K562 (cell line): ENCODE results near the gene CST1. TPM values are rescaled to one million over a fixed set of nuclear protein-coding genes. Genes with fewer than 3 reads are reported as not detected.

Experiments used
- ATAC-seq: fragments of 200-7000 bp; cut with Tn5 transposase; 3 replicates; pipeline ENCODE4 v1.9.1; 2020; ENCODE audit warnings: moderate library complexity
- BruUV-seq: library from RNA; stranded (reverse); fragments of 400-500 nt; replicated peaks from 2 replicates; lab custom pipeline; 2021; lab: Mats Ljungman, UMichigan
- CTCF ChIA-PET: fragments of 300-600 bp; formaldehyde crosslinking; extraction: SDS; loops from one replicate; lab custom pipeline; 2021; ENCODE audit warnings: low intra/inter-chr PET ratio; lab: Yijun Ruan, JAX
- POLR2A ChIA-PET: fragments of 300-600, 350-650 bp; sonication (Branson Sonifier 250); formaldehyde crosslinking; extraction: SDS; loops from one replicate; lab custom pipeline; 2021; ENCODE audit warnings: antibody characterized with exemption, inconsistent platforms; lab: Yijun Ruan, JAX
- DNase-seq, 4 experiments: peaks; one replicate each; pipeline versions ENCODE4 v3.0.0 to v3.0.0-alpha.2; 2011 to 2018; ENCODE audit warnings: low spot score in 3 of 4, mixed read lengths in 3 of 4; ENCODE audit errors: extremely low read depth in 1 of 4
- FAIRE-seq: peaks from 2 replicates; lab custom pipeline; 2011; peaks lifted over from hg19 to GRCh38; lab: Jason Lieb, UNC
- H2AFZ ChIP-seq: 2 replicates; pipeline ENCODE4 v1.6.0; 2011; ENCODE audit warnings: low read depth, low read length, control low read depth, inconsistent platforms
- H3K27ac ChIP-seq: fragments of 200-600 bp; 3 replicates; pipeline ENCODE4 v1.8.0; 2011; ENCODE audit warnings: low read depth, mild to moderate bottlenecking, control low read depth, inconsistent platforms, low read length, moderate library complexity, mixed read lengths; ENCODE audit errors: extremely low read depth
- H3K27me3 ChIP-seq, 2 experiments: fragments of 300-600 bp in 1 of 2; 2 replicates in 1 of 2; 3 replicates in 1 of 2; pipeline versions ENCODE4 v1.6.0 to v1.8.0; 2011; ENCODE audit warnings: inconsistent platforms in 2 of 2, low read length in 2 of 2, mild to moderate bottlenecking in 1 of 2, mixed read lengths in 1 of 2, moderate library complexity in 1 of 2; ENCODE audit not compliant: control insufficient read depth in 2 of 2, insufficient read depth in 2 of 2
- H3K36me3 ChIP-seq: fragments of 300-600 bp; 3 replicates; pipeline ENCODE4 v1.8.0; 2011; ENCODE audit warnings: mild to moderate bottlenecking, low read length, inconsistent platforms; ENCODE audit not compliant: control insufficient read depth, insufficient read depth
- H3K4me1 ChIP-seq, 2 experiments: fragments of 200-600 bp in 1 of 2; replicated peaks in 1 of 2; 2 replicates in 1 of 2; 3 replicates in 1 of 2; pipeline versions ENCODE4 v1.5.1 to v1.8.0; 2011; ENCODE audit warnings: inconsistent platforms in 2 of 2, low read length in 2 of 2, mild to moderate bottlenecking in 1 of 2, mixed read lengths in 1 of 2, moderate library complexity in 1 of 2; ENCODE audit not compliant: control insufficient read depth in 2 of 2, insufficient read depth in 2 of 2
- H3K4me2 ChIP-seq: 2 replicates; pipeline ENCODE4 v1.6.1; 2011; ENCODE audit warnings: low read length, control low read depth, inconsistent platforms, mixed read lengths; ENCODE audit not compliant: insufficient read depth
- H3K4me3 ChIP-seq: fragments of 200-600 bp; sonication (generic), shearing (Covaris generic); 2 replicates; pipeline ENCODE4 v1.5.1; 2016; ENCODE audit warnings: control low read depth, inconsistent platforms
- H3K79me2 ChIP-seq: fragments of 200-600 bp; 3 replicates; pipeline ENCODE4 v1.8.0; 2011; ENCODE audit warnings: low read length, inconsistent platforms; ENCODE audit not compliant: control insufficient read depth, insufficient read depth
- H3K9ac ChIP-seq, 2 experiments: 2 replicates each; pipeline versions ENCODE4 v1.6.0 to v1.6.1; 2011; ENCODE audit warnings: low read depth in 2 of 2, low read length in 2 of 2, control low read depth in 1 of 2, inconsistent platforms in 1 of 2, mild to moderate bottlenecking in 1 of 2, mixed read lengths in 1 of 2; ENCODE audit not compliant: insufficient read depth in 1 of 2
- H3K9me1 ChIP-seq: one replicate; pipeline ENCODE4 v1.6.0; 2011; ENCODE audit warnings: inconsistent platforms, mild to moderate bottlenecking, low read length, moderate library complexity; ENCODE audit not compliant: control insufficient read depth, insufficient read depth
- H3K9me3 ChIP-seq: replicated peaks from 2 replicates; pipeline ENCODE4 v1.5.1; 2011; ENCODE audit warnings: low read depth, low read length, inconsistent platforms; ENCODE audit not compliant: control insufficient read depth, insufficient read depth
- H4K20me1 ChIP-seq: replicated peaks from 2 replicates; pipeline ENCODE4 v1.6.1; 2011; ENCODE audit warnings: low read length, inconsistent platforms, mixed read lengths; ENCODE audit not compliant: control insufficient read depth, insufficient read depth
- BCOR ChIP-seq: fragments of 450-650 bp; IDR thresholded peaks from 2 replicates; pipeline ENCODE4 v1.6.1; 2016
- BHLHE40 ChIP-seq: IDR thresholded peaks from 2 replicates; pipeline ENCODE4 v1.6.1; 2011; ENCODE audit warnings: low read length, improper control_type of control experiment
- BMI1 ChIP-seq: fragments of 150-350 bp; IDR thresholded peaks from 2 replicates; pipeline ENCODE4 v1.6.1; 2014; ENCODE audit warnings: low read length
- CSDE1 ChIP-seq, 2 experiments: fragments of 450-650 bp; IDR thresholded peaks; 2 replicates each; pipeline ENCODE4 v1.6.1; 2016; ENCODE audit warnings: mild to moderate bottlenecking in 1 of 2
- HDAC2 ChIP-seq: fragments of 450-650 bp; IDR thresholded peaks from 2 replicates; pipeline ENCODE4 v1.6.1; 2016; ENCODE audit warnings: mild to moderate bottlenecking
- HSF4 ChIP-seq: fragments of 250-450 bp; sonication (Bioruptor Pico); IDR thresholded peaks from 2 replicates; pipeline ENCODE4 v2.1.2; 2022; ENCODE audit warnings: mild to moderate bottlenecking, moderate library complexity, borderline replicate concordance
- ZNF184 ChIP-seq: sonication (generic); formaldehyde crosslinking; IDR thresholded peaks from 2 replicates; pipeline ENCODE4 v1.5.0; 2020; ENCODE audit warnings: missing genetic modification reagents
- ZNF354B ChIP-seq: fragments of 250-450 bp; sonication (Bioruptor Pico); IDR thresholded peaks from 2 replicates; pipeline ENCODE4 v1.4.0; 2020
- ZNF444 ChIP-seq: fragments of 250-450 bp; sonication (Bioruptor Pico); IDR thresholded peaks from 2 replicates; pipeline ENCODE4 v1.4.0; 2020; ENCODE audit warnings: mild to moderate bottlenecking, moderate library complexity
- WGBS: fragments of 100-300 bp; shearing (Covaris generic); methylation state at CpG from one replicate; pipeline ENCODE4 v1.1.6; 2016; ENCODE audit warnings: low coverage, mixed read lengths; ENCODE audit not compliant: insufficient coverage; ENCODE audit errors: missing lambda C conversion rate; 5-methylcytosine and 5-hydroxymethylcytosine counted together
- in situ Hi-C: fragments of 300-500 bp; cut with MboI; formaldehyde crosslinking; loops from 4 replicates; pipeline ENCODE4 v1.15.0; 2018; ENCODE audit warnings: inconsistent platforms, mixed read lengths
- intact Hi-C: fragments of 100-400 bp; cut with micrococcal nuclease; formaldehyde crosslinking; loops from 2 replicates; pipeline ENCODE4 v1.14.2; 2022
- polyA plus RNA-seq, 8 experiments: library from polyadenylated mRNA; depleted of rRNA in 4 of 8; stranded (reverse) in 5 of 8; unstranded in 3 of 8; fragments of >200 nt; fragmentation: Nextera tagmentation in 2 of 8; fragmentation: Illumina TruSeq in 1 of 8; extraction: Ambion mirVana in 2 of 8; extraction: Trizol in 1 of 8; gene quantifications; 2 replicates each; pipeline versions ENCODE4 v1.2.1 to v1.2.3, GENCODE V29; 2011 to 2014; ENCODE audit warnings: inconsistent platforms in 1 of 8, missing spikeins in 1 of 8
- total RNA-seq, 7 experiments: library from RNA; depleted of rRNA in 6 of 7; stranded (reverse); fragments of >200 nt in 6 of 7; fragmentation: Illumina TruSeq in 2 of 7; extraction: Trizol in 2 of 7; gene quantifications; 2 replicates each; pipeline versions ENCODE4 v1.2.1 to v1.2.3, GENCODE V29; 2011 to 2021; ENCODE audit warnings: low replicate concordance in 1 of 7
- TF ChIP-seq, protein P1 (sequence below): sonication (generic); formaldehyde crosslinking; IDR thresholded peaks from 2 replicates; pipeline ENCODE4 v1.8.0; 2022; ENCODE audit warnings: mild to moderate bottlenecking, missing genetic modification reagents
- TF ChIP-seq, protein P2 (sequence below): fragments of 450-650 bp; IDR thresholded peaks from 2 replicates; pipeline ENCODE4 v1.6.1; 2017; ENCODE audit warnings: antibody characterized with exemption, mild to moderate bottlenecking
- TF ChIP-seq, protein P3 (sequence below): conservative IDR thresholded peaks from 2 replicates; pipeline ENCODE4 v1.6.1; 2011; ENCODE audit warnings: low read depth, mild to moderate bottlenecking, low read length; ENCODE audit not compliant: control insufficient read depth
- TF ChIP-seq, protein P4 (sequence below): fragments of 450-650 bp; IDR thresholded peaks from 2 replicates; pipeline ENCODE4 v1.6.1; 2014; ENCODE audit warnings: low read depth, mild to moderate bottlenecking, moderate library complexity, borderline replicate concordance

The CST1 gene
- total and polyA plus RNA-seq, 9 of the 15 experiments (the other 6 are each of a cell fraction or from before 2014, with no cell fraction given), result not detected

DNA sequence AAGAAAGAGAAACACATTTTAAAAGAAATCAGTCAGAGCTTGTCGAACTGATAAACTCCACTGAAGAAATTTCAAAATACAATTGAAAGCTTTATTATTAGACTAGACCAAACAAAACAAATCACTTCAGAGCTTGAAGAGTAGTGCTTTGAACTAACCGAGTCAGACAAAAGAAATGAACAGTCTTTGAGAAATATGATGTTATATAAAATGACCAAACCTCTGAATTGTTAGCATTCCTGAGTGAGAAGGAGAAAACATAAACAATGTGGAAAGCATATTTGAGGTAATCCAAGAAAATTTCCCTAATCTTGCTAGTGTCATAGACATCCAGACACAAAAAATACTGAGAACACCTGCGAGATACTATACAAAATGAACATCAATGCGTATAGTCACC lies 48.7 kb downstream of the CST1 start:
- Histone ChIP-seq H3K79me2 (no peaks in the 10 kb centered on the region), H3K9me1 (no peaks in the 10 kb centered on the region), H3K9me3 (no peaks in the 10 kb centered on the region), H3K4me3 (no peak overlapping the region), H3K27me3 (no peaks in the 10 kb centered on the region), H2AFZ (no peak overlapping the region), H3K4me2 (no peak overlapping the region), H3K9ac (no peak overlapping the region), H3K36me3 (no peaks in the 10 kb centered on the region), H3K4me1 (no peaks in the 10 kb centered on the region), H4K20me1 (no peaks in the 10 kb centered on the region), H3K27ac (no peak overlapping the region)
- ChIA-PET CTCF (no interaction called here), POLR2A (no interaction called here)
- intact Hi-C loops, result no loop called here
- ATAC-seq (no peak), FAIRE-seq (no peak), DNase-seq (no peak)
- 0% methylated on average over 4 of the region's 4 CpGs for WGBS
- BruUV-seq, result no TSS peak
- in situ Hi-C loops, result loop anchor here (5.0 kb wide), 1 partner anchor 145 kb away; no protein-coding TSS in a partner anchor
- TF ChIP-seq, protein P1, sequence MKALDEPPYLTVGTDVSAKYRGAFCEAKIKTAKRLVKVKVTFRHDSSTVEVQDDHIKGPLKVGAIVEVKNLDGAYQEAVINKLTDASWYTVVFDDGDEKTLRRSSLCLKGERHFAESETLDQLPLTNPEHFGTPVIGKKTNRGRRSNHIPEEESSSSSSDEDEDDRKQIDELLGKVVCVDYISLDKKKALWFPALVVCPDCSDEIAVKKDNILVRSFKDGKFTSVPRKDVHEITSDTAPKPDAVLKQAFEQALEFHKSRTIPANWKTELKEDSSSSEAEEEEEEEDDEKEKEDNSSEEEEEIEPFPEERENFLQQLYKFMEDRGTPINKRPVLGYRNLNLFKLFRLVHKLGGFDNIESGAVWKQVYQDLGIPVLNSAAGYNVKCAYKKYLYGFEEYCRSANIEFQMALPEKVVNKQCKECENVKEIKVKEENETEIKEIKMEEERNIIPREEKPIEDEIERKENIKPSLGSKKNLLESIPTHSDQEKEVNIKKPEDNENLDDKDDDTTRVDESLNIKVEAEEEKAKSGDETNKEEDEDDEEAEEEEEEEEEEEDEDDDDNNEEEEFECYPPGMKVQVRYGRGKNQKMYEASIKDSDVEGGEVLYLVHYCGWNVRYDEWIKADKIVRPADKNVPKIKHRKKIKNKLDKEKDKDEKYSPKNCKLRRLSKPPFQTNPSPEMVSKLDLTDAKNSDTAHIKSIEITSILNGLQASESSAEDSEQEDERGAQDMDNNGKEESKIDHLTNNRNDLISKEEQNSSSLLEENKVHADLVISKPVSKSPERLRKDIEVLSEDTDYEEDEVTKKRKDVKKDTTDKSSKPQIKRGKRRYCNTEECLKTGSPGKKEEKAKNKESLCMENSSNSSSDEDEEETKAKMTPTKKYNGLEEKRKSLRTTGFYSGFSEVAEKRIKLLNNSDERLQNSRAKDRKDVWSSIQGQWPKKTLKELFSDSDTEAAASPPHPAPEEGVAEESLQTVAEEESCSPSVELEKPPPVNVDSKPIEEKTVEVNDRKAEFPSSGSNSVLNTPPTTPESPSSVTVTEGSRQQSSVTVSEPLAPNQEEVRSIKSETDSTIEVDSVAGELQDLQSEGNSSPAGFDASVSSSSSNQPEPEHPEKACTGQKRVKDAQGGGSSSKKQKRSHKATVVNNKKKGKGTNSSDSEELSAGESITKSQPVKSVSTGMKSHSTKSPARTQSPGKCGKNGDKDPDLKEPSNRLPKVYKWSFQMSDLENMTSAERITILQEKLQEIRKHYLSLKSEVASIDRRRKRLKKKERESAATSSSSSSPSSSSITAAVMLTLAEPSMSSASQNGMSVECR (CRISPR knock-in tag), result no peak
- no peak for TF ChIP-seq ZNF444 (CRISPR knock-in tag)
- TF ChIP-seq HSF4 (CRISPR knock-in tag), result no peak
- TF ChIP-seq ZNF354B (CRISPR knock-in tag), result no peak
- TF ChIP-seq CSDE1 (IDR thresholded peaks at IDR 0.05), result no peak
- no peak for TF ChIP-seq HDAC2
- TF ChIP-seq BHLHE40, result no peak
- TF ChIP-seq, protein P2, sequence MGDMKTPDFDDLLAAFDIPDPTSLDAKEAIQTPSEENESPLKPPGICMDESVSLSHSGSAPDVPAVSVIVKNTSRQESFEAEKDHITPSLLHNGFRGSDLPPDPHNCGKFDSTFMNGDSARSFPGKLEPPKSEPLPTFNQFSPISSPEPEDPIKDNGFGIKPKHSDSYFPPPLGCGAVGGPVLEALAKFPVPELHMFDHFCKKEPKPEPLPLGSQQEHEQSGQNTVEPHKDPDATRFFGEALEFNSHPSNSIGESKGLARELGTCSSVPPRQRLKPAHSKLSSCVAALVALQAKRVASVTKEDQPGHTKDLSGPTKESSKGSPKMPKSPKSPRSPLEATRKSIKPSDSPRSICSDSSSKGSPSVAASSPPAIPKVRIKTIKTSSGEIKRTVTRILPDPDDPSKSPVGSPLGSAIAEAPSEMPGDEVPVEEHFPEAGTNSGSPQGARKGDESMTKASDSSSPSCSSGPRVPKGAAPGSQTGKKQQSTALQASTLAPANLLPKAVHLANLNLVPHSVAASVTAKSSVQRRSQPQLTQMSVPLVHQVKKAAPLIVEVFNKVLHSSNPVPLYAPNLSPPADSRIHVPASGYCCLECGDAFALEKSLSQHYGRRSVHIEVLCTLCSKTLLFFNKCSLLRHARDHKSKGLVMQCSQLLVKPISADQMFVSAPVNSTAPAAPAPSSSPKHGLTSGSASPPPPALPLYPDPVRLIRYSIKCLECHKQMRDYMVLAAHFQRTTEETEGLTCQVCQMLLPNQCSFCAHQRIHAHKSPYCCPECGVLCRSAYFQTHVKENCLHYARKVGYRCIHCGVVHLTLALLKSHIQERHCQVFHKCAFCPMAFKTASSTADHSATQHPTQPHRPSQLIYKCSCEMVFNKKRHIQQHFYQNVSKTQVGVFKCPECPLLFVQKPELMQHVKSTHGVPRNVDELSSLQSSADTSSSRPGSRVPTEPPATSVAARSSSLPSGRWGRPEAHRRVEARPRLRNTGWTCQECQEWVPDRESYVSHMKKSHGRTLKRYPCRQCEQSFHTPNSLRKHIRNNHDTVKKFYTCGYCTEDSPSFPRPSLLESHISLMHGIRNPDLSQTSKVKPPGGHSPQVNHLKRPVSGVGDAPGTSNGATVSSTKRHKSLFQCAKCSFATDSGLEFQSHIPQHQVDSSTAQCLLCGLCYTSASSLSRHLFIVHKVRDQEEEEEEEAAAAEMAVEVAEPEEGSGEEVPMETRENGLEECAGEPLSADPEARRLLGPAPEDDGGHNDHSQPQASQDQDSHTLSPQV, result no peak
- TF ChIP-seq, protein P3, sequence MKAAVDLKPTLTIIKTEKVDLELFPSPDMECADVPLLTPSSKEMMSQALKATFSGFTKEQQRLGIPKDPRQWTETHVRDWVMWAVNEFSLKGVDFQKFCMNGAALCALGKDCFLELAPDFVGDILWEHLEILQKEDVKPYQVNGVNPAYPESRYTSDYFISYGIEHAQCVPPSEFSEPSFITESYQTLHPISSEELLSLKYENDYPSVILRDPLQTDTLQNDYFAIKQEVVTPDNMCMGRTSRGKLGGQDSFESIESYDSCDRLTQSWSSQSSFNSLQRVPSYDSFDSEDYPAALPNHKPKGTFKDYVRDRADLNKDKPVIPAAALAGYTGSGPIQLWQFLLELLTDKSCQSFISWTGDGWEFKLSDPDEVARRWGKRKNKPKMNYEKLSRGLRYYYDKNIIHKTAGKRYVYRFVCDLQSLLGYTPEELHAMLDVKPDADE, result no peak
- TF ChIP-seq ZNF184 (CRISPR knock-in tag), result no peak
- TF ChIP-seq BCOR, result no peak
- no peak for TF ChIP-seq BMI1
- TF ChIP-seq, protein P4, sequence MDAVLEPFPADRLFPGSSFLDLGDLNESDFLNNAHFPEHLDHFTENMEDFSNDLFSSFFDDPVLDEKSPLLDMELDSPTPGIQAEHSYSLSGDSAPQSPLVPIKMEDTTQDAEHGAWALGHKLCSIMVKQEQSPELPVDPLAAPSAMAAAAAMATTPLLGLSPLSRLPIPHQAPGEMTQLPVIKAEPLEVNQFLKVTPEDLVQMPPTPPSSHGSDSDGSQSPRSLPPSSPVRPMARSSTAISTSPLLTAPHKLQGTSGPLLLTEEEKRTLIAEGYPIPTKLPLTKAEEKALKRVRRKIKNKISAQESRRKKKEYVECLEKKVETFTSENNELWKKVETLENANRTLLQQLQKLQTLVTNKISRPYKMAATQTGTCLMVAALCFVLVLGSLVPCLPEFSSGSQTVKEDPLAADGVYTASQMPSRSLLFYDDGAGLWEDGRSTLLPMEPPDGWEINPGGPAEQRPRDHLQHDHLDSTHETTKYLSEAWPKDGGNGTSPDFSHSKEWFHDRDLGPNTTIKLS, result no peak
